SU-DHL-6 (cell line): Measurements from ENCODE around the gene ZNF513.
"Not testable (repeated sequence)": the region's sequence is repeated elsewhere in the genome, so short reads cannot be mapped to it uniquely, and the experiment has no call there.

Experiments used
- H2AFZ ChIP-seq: fragments of 200-600 bp; sonication (generic); 2 replicates; pipeline ENCODE4 v1.6.1; 2014; ENCODE audit warnings: low read depth, mild to moderate bottlenecking, moderate library complexity, mixed read lengths, antibody characterized with exemption, low read length; ENCODE audit not compliant: severe bottlenecking
- H3F3A ChIP-seq: fragments of 200-600 bp; shearing (Covaris generic); 2 replicates; pipeline ENCODE4 v1.6.0; 2016; ENCODE audit warnings: antibody characterized with exemption, mild to moderate bottlenecking; ENCODE audit not compliant: insufficient read depth
- H3K27ac ChIP-seq: fragments of 200-600 bp; sonication (generic); 2 replicates; pipeline ENCODE4 v1.5.1; 2016; ENCODE audit warnings: low read depth, mild to moderate bottlenecking, low read length, moderate library complexity, mixed read lengths
- H3K27me3 ChIP-seq: fragments of 200-600 bp; sonication (generic), shearing (Covaris generic); 2 replicates; pipeline ENCODE4 v1.6.0; 2014; ENCODE audit warnings: mild to moderate bottlenecking, low read length
- H3K36me3 ChIP-seq: fragments of 200-600 bp; sonication (generic); 2 replicates; pipeline ENCODE4 v1.6.1; 2014; ENCODE audit warnings: mild to moderate bottlenecking, low read length, mixed read lengths
- H3K4me2 ChIP-seq: fragments of 300-600, 200-600 bp; shearing (Covaris generic), sonication (generic); 2 replicates; pipeline ENCODE4 v1.6.0; 2014; ENCODE audit warnings: low read length, low read depth, mild to moderate bottlenecking; ENCODE audit not compliant: poor library complexity, severe bottlenecking
- H3K4me3 ChIP-seq: fragments of 200-600 bp; sonication (generic); 2 replicates; pipeline ENCODE4 v1.5.1; 2014; ENCODE audit warnings: antibody characterized with exemption, low read length, mild to moderate bottlenecking, mixed read lengths; ENCODE audit not compliant: insufficient read depth, poor library complexity, severe bottlenecking
- H3K79me2 ChIP-seq: fragments of 200-600 bp; sonication (generic); 2 replicates; pipeline ENCODE4 v1.6.1; 2014; ENCODE audit warnings: mild to moderate bottlenecking, low read length, moderate library complexity; ENCODE audit not compliant: insufficient read depth
- H3K9ac ChIP-seq: fragments of 200-600 bp; sonication (generic); 2 replicates; pipeline ENCODE4 v1.7.0; 2014; ENCODE audit warnings: mild to moderate bottlenecking, low read length
- H3K9me2 ChIP-seq: fragments of 200-600 bp; sonication (generic); replicated peaks from 2 replicates; pipeline ENCODE4 v1.6.1; 2014; ENCODE audit warnings: low read length; ENCODE audit not compliant: insufficient read depth
- H3K9me3 ChIP-seq: fragments of 200-600 bp; sonication (generic); 2 replicates; pipeline ENCODE4 v1.6.1; 2014; ENCODE audit warnings: low read length, mixed read lengths; ENCODE audit not compliant: insufficient read depth
- H4K20me1 ChIP-seq: fragments of 200-600 bp; sonication (generic); 2 replicates; pipeline ENCODE4 v1.6.1; 2014; ENCODE audit warnings: low read depth, mild to moderate bottlenecking, antibody characterized with exemption, low read length, moderate library complexity, mixed read lengths
- CTCF ChIP-seq: fragments of 200-600 bp; sonication (generic); IDR thresholded peaks from one replicate; pipeline ENCODE4 v1.5.1; 2017; ENCODE audit warnings: antibody characterized with exemption, mild to moderate bottlenecking, low read length, moderate library complexity; ENCODE audit not compliant: insufficient read depth, poor library complexity, severe bottlenecking
- EZH2phosphoT487 ChIP-seq: fragments of 200-600 bp; sonication (generic), shearing (Covaris generic); conservative IDR thresholded peaks from 2 replicates; pipeline ENCODE4 v1.6.1; 2018; ENCODE audit warnings: mild to moderate bottlenecking, antibody characterized with exemption, low read length, moderate library complexity, mixed read lengths

Gene ZNF513

GRCh38 chr2:27427863-27428212, 47.3 kb upstream of the ZNF513 start:
- TF ChIP-seq CTCF = no peak
- Histone ChIP-seq H3K36me3 (no peaks in the 10 kb centered on the region), H3K27ac (peak overlapping the region; percentile 75; the same call in 1 of the 2 replicates), H3K9ac (peak overlapping the region; percentile 86), H3K9me2 (no peaks in the 10 kb centered on the region), H3K79me2 (peaks cover 29% of the 10 kb centered on the region), H3K9me3 (no peaks in the 10 kb centered on the region), H3F3A (peaks cover 11% of the 10 kb centered on the region), H3K4me3 (peak overlapping the region; percentile 74), H2AFZ (peak overlapping the region; percentile 81), H3K27me3 (no peaks in the 10 kb centered on the region), H3K4me2 (peak overlapping the region; percentile 86), H4K20me1 (no peaks in the 10 kb centered on the region)

GRCh38 chr2:27425039-27425438, 44.5 kb upstream of the ZNF513 start:
- not testable (repeated sequence) for H3K27me3 ChIP-seq, H3K9ac ChIP-seq, H4K20me1 ChIP-seq, H3K4me2 ChIP-seq, H3K36me3 ChIP-seq, H3K4me3 ChIP-seq, H3F3A ChIP-seq, H3K27ac ChIP-seq, H3K9me3 ChIP-seq, H2AFZ ChIP-seq, H3K9me2 ChIP-seq
- H3K79me2 ChIP-seq = peaks cover 10% of the 10 kb centered on the region

- 0 out of 2 replicates have a peak, but pooled peaks cover 3% of the 10 kb centered on the region for H3F3A ChIP-seq
- no peak overlapping the region for H3K27ac ChIP-seq
- H4K20me1 ChIP-seq = no peaks in the 10 kb centered on the region
- H3K4me3 ChIP-seq = no peak overlapping the region
- H3K9me3 ChIP-seq = no peaks in the 10 kb centered on the region
- no peak overlapping the region for H3K9ac ChIP-seq
- H3K79me2 ChIP-seq = no peaks in the 10 kb centered on the region
- H3K36me3 ChIP-seq = no peaks in the 10 kb centered on the region
- H3K27me3 ChIP-seq = no peaks in the 10 kb centered on the region
- no peak overlapping the region for H3K4me2 ChIP-seq
- no peaks in the 10 kb centered on the region for H3K9me2 ChIP-seq
- no peak overlapping the region for H2AFZ ChIP-seq
- TF ChIP-seq CTCF (no peak), EZH2phosphoT487 (no peak)
Measured at GRCh38 chr2:27422958-27423357, 42.4 kb upstream of the ZNF513 start.

- no peak overlapping the region for H3K27ac ChIP-seq
Measured at GRCh38 chr2:27421660-27422250, 41.2 kb upstream of the ZNF513 start.

More at GRCh38 chr2:27421660-27422250, 41.2 kb upstream of the ZNF513 start:
- Histone ChIP-seq H3K36me3 (no peaks in the 10 kb centered on the region), H2AFZ (no peak overlapping the region), H3K27me3 (no peaks in the 10 kb centered on the region), H3K9me3 (no peaks in the 10 kb centered on the region), H3K9me2 (no peaks in the 10 kb centered on the region), H3K79me2 (no peaks in the 10 kb centered on the region), H3K9ac (no peak overlapping the region), H3K4me3 (no peak overlapping the region), H3K4me2 (no peak overlapping the region), H3F3A (0 out of 2 replicates have a peak, but pooled peaks cover 3% of the 10 kb centered on the region), H4K20me1 (no peaks in the 10 kb centered on the region)
- no peak for TF ChIP-seq EZH2phosphoT487
